ENCODE measurements around the gene IDE.
"Not testable (repeated sequence)": the region's sequence is repeated elsewhere in the genome, so short reads cannot be mapped to it uniquely, and the experiment has no call there.

IDE gene

GRCh38 chr10:92492748-92493240, 81.1 kb downstream of the IDE start:
- in situ Hi-C loops (cut with MboI; ENCODE audit: low sequenced_read_pairs): no loop called here

DNA sequence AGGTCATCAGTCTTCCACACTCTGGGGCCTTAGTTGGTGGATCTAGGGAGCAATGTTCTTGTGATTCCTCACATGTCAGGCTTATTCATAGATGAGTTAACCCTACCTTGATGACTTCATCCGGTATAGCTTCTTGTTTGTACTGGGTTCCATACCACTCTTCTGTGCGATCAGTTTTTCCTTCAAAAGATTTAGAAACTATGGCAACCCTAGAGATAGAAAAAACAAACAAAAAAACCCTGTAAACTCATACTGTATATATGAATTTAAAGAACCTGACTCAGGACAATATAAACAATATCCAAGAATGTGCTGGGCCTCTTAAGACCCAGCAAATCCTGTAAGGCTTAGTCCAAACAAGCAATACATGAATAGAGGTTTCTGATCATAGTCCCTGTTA, 83.5 kb downstream of the IDE start:
- in situ Hi-C loops (cut with MboI; ENCODE audit: low sequenced_read_pairs): no loop called here

GRCh38 chr10:92486637-92487036, 87.3 kb downstream of the IDE start:
- in situ Hi-C loops (cut with MboI; ENCODE audit: low sequenced_read_pairs): no loop called here

GRCh38 chr10:92483539-92483938, 90.4 kb downstream of the IDE start:
- in situ Hi-C loops (cut with MboI; ENCODE audit: low sequenced_read_pairs): no loop called here

- in situ Hi-C loops (cut with MboI; ENCODE audit: low sequenced_read_pairs): no loop called here
These were observed 93.5 kb downstream of the IDE start for GRCh38 chr10:92480413-92480812.

DNA sequence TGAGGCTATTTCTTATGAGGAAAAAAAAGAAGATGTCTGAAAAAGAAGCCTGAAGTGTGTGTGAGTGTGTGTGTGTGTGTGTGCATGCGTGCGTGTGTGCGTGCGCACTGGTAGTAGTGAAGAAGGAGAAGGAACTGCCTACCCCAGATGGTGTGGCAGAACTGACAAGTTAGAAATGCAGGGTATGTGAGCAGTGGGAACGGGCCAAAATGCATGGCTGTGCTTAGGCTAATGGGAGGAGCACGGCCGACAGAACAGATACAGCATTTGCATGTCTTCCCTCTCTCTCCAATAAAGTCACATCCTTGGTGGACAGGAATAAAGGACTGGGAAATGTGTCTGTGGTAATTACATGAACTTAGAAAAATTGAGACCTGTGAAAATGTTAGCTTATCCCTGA, 94.3 kb downstream of the IDE start:
- in situ Hi-C loops (cut with MboI; ENCODE audit: low sequenced_read_pairs): no loop called here

- in situ Hi-C loops (cut with MboI; ENCODE audit: low sequenced_read_pairs): no loop called here
These were observed 95.4 kb downstream of the IDE start for GRCh38 chr10:92478536-92478935.

DNA sequence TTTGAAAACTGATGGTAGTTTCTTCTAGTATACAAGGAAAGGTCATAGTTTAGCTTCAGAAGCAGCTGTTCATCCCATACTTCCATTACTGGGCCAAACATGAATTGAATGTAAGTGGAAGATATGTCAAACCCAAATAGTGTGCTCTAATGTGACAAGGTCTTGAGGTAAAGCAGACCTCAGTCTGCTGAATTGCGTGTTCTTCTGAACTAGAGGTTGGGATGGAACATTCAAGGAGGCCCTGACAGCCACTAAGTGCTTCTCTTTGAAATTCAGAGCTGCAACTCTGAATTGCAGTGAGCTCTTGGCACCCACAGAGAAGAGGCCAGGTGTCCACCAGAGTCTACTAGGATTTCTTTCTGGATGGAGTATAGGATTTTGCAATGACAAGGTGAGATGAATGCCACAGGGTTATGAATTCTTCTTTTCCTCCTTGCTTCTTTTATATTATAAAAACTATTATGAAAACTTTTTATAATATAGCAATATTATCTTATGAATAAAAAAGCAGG, 98.5 kb downstream of the IDE start:
- in situ Hi-C loops (cut with MboI; ENCODE audit: low sequenced_read_pairs): no loop called here

GRCh38 chr10:92470026-92470425, 103.9 kb downstream of the IDE start:
- in situ Hi-C loops (cut with MboI; ENCODE audit: low sequenced_read_pairs): no loop called here

GRCh38 chr10:92464364-92464763, 109.5 kb downstream of the IDE start:
- in situ Hi-C loops (cut with MboI; ENCODE audit: low sequenced_read_pairs): no loop called here

- in situ Hi-C loops (cut with MboI; ENCODE audit: low sequenced_read_pairs): no loop called here
These were observed 110.3 kb downstream of the IDE start for GRCh38 chr10:92463582-92463981.

GRCh38 chr10:92454955-92455354, 118.9 kb downstream of the IDE start:
- in situ Hi-C loops (cut with MboI; ENCODE audit: low sequenced_read_pairs): not testable (repeated sequence)

DNA sequence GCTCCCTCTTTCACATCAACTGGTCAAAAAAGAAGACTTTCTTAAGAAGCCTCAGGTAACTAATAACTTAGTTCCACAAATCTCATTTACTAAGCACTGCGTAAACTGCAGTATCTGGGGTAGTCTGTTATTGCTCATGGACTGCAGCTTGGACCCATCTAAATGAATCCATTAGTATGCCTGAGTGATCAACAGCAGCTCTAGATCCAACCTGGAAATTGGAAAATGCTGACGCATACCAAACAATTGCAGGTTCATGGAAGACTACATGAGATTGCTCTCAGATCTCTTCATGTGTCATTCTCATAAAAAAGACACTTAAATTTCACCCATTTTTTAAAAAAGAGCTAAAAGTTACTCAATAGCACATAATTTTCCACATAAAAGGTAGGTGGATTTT, 121.6 kb downstream of the IDE start:
- in situ Hi-C loops (cut with MboI; ENCODE audit: low sequenced_read_pairs): no loop called here

DNA sequence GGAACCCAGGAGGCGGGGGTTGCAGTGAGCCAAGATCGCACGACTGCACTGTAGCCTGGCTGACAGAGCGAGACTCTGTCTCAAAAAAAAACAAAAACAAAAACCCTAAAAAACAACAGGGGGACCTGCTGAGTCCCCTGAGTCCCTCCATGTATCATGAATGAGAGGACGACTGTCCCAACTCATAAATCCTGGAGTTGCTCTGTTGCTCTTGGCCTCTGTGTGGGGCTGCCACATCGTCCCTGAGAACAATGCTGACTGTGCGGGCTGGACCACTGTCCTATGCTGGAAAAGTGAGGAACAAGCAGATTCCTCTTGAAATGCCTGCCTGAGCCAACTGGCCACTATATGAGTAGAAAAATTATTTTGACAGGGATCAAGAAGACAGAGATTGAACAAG, 122.5 kb downstream of the IDE start:
- in situ Hi-C loops (cut with MboI; ENCODE audit: low sequenced_read_pairs): no loop called here

DNA sequence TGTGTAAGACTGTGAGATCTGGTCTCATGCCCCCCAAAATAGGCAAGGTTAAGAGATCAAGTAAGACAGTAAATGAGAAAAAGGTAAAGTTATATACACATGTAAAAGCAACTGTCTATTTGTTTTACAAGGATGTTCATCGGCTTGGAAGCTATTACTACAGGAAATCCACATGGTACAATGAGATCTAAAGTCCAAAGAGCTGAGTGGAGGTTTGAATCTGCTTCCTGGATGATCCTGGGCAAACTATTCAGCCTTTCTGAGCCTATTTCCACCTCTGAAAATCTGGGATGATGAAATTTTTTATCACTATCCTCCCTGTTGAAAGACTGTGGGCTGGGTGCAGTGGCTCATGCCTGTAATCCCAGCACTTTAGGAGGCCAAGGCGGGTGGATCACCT, 123.0 kb downstream of the IDE start:
- in situ Hi-C loops (cut with MboI; ENCODE audit: low sequenced_read_pairs): no loop called here

DNA sequence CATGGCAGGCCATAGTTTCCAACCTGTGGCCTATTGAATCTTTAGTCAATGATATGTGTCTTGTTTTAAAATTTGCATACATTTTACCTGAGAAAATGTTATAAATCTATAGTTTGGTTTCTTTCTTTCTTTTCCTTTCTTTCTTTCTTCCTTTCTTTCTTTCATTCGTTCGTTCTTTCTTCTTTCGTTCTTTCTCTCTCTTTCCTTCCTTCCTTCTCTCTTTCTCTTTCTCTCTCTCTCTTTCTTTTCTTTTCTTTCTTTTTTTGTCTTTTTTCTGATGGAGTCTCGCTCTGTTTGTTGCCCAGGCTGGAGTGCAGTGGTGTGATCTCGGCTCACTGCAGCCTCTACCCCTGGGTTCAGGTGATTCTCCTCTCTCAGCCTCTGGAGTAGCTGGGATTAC, 133.3 kb downstream of the IDE start:
- in situ Hi-C loops (cut with MboI; ENCODE audit: low sequenced_read_pairs): no loop called here

DNA sequence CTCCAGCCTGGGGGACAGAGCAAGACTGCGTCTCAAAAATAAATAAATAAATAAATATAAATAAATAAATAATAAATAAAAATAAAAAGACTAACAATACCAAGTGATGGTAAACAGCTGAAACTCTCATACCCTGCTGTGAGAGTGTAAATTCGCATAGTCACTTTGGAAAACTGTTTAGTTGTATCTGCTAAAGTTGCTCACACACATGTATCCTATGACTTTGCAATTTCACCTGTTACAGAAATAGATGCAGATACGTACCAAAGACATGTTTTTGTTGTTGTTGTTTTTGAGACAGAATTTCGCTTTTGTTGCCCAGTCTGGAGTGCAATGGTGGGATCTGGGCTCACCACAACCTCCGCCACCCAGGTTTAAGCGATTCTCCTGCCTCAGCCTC, 135.7 kb downstream of the IDE start:
- in situ Hi-C loops (cut with MboI; ENCODE audit: low sequenced_read_pairs): loop anchor here (10.0 kb wide), 1 partner anchor 353 kb away; no protein-coding TSS in a partner anchor

DNA sequence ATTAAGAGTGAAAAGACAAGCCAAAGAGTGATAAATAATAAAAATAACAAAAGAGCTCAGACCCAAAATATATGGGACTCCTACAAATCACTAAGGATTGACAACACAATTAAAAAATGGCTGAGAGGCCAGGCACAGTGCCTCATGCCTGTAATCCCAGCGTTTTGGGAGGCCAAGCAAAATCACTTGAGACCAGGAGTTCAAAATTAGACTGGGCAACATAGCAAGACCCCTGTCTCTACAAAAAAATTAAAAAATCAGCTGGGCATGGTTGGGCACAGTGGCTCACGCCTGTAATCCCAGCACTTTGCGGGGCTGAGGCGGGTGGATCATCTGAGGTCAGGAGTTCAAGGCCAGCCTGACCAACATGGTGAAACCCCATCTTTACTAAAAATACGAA, 137.3 kb downstream of the IDE start:
- in situ Hi-C loops (cut with MboI; ENCODE audit: low sequenced_read_pairs): loop anchor here (10.0 kb wide), 1 partner anchor 352 kb away; no protein-coding TSS in a partner anchor

DNA sequence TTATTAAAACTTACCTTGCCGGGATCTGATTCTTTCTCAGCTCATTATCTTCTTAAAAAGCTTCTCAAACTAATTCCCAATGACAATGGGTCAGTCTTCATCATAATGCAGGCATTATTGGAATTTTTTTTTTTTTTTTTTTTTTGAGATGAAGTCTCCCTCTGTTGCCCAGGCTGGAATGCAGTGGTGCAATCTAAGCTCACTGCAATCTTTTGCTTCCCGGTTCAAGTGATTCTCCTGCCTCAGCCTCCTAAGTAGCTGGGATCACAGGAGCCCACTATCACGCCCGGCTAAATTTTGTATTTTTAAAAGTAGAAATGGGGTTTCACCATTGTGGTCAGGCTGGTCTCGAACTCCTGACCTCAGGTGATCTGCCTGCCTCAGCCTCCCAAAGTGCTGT, 137.8 kb downstream of the IDE start:
- in situ Hi-C loops (cut with MboI; ENCODE audit: low sequenced_read_pairs): loop anchor here (10.0 kb wide), 1 partner anchor 351 kb away; no protein-coding TSS in a partner anchor

DNA sequence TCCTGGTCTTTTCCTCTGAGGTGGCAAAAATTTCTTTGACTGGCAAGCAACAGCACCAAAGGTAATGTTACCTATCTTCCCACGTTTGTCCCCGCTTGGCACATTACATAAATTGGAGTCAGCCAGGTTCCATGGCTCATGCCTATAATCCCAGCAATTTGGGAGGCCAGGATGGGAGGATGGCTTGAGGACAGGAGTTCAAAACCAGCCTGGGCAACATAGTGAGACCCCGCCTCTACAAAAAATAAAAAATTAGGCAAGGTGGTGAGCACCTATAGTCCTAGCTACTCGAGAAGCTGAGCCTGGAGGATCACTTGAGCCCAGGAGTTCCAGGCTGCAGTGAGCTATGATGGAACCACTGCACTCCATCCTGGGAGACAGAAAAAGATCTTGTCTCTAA, 139.5 kb downstream of the IDE start:
- in situ Hi-C loops (cut with MboI; ENCODE audit: low sequenced_read_pairs): loop anchor here (10.0 kb wide), 1 partner anchor 350 kb away; no protein-coding TSS in a partner anchor

- in situ Hi-C loops (cut with MboI; ENCODE audit: low sequenced_read_pairs): loop anchor here (10.0 kb wide), 1 partner anchor 348 kb away; no protein-coding TSS in a partner anchor
These were observed 141.3 kb downstream of the IDE start for GRCh38 chr10:92432596-92432995.

GRCh38 chr10:92430103-92430502, 143.8 kb downstream of the IDE start:
- in situ Hi-C loops (cut with MboI; ENCODE audit: low sequenced_read_pairs): loop anchor here (10.0 kb wide), 1 partner anchor 345 kb away; no protein-coding TSS in a partner anchor

DNA sequence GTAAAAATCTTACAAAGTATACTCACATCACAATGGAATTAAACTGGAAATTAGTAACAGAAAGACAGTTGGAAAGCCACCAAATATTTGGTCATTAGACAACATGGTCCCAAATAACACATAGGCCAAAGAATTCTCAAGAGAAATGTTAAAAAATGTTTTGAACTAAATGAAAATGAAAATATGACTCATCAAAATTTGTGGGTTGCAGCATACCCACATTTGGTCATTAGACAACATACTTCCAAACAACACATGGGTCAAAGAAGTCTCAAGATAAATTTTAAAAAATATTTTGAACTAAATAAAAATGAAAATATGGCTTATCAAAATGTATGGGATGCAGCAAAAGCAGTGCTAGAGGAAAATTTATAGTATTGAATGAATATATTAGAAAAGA, 152.3 kb downstream of the IDE start:
- in situ Hi-C loops (cut with MboI; ENCODE audit: low sequenced_read_pairs): no loop called here

Data from HL-60/S4 treated with retinoic acid at 250 ng/mL for 4 days and 3 days (cell line).